GM04504 (cell line): ENCODE results near the gene FAM117B.
"Not testable (repeated sequence)": the region's sequence is repeated elsewhere in the genome, so short reads cannot be mapped to it uniquely, and the experiment has no call there.

Source experiments
- DNase-seq: peaks from one replicate; pipeline ENCODE4 v3.0.0-alpha.2; 2012; ENCODE audit warnings: low read depth

The FAM117B gene

GRCh38 chr2:202703091-202703490 is 68.3 kb downstream of the FAM117B start:
- DNase-seq = no peak

- no peak for DNase-seq
Observed at GRCh38 chr2:202704248-202704647, 69.5 kb downstream of the FAM117B start.

- DNase-seq = no peak
Observed at GRCh38 chr2:202705446-202706020, 70.8 kb downstream of the FAM117B start.

GRCh38 chr2:202714971-202715935 is 80.5 kb downstream of the FAM117B start:
- not testable (repeated sequence) for DNase-seq

GRCh38 chr2:202716114-202716718 is 81.4 kb downstream of the FAM117B start:
- no peak for DNase-seq

- no peak for DNase-seq
Observed at GRCh38 chr2:202716953-202717597, 82.3 kb downstream of the FAM117B start.

GRCh38 chr2:202717598-202718310 is 83.0 kb downstream of the FAM117B start:
- DNase-seq = no peak

GRCh38 chr2:202718614-202719013 is 83.8 kb downstream of the FAM117B start:
- DNase-seq = peak; percentile 18

GRCh38 chr2:202720226-202720625 is 85.5 kb downstream of the FAM117B start:
- DNase-seq = no peak

GRCh38 chr2:202721621-202722020 is 86.9 kb downstream of the FAM117B start:
- DNase-seq = no peak

- DNase-seq = no peak
Observed at GRCh38 chr2:202723746-202724145, 89.0 kb downstream of the FAM117B start.

- DNase-seq = no peak
Observed at GRCh38 chr2:202726070-202726469, 91.3 kb downstream of the FAM117B start.

GRCh38 chr2:202736826-202737225 is 102.1 kb downstream of the FAM117B start:
- no peak for DNase-seq

- DNase-seq = no peak
Observed at GRCh38 chr2:202743613-202744012, 108.8 kb downstream of the FAM117B start.

GRCh38 chr2:202749477-202749876 is 114.7 kb downstream of the FAM117B start:
- DNase-seq = no peak

GRCh38 chr2:202750763-202751427 is 116.1 kb downstream of the FAM117B start:
- no peak for DNase-seq

- DNase-seq = no peak
Observed at GRCh38 chr2:202752071-202752470, 117.3 kb downstream of the FAM117B start.

GRCh38 chr2:202754936-202755335 is 120.2 kb downstream of the FAM117B start:
- no peak for DNase-seq

GRCh38 chr2:202756598-202756997 is 121.8 kb downstream of the FAM117B start:
- no peak for DNase-seq

GRCh38 chr2:202757339-202757738 is 122.6 kb downstream of the FAM117B start:
- DNase-seq = no peak

- DNase-seq = no peak
Observed at GRCh38 chr2:202758128-202758527, 123.4 kb downstream of the FAM117B start.
